Vagina (tissue), 2 donors: ENCODE measurements around the gene DAG1.

Experiments
- POLR2A ChIP-seq, 2 donors: fragments of 450-650 bp; IDR thresholded peaks; one replicate each; pipeline ENCODE4 v1.6.1; 2017; ENCODE audit warnings: antibody characterized with exemption in 2 of 2, mild to moderate bottlenecking in 2 of 2, moderate library complexity in 2 of 2
- TF ChIP-seq, protein P1 (sequence below), 3 experiments: fragments of 450-650 bp in 2 of 3; fragments of 200-600 bp in 1 of 3; sonication (generic) in 1 of 3; IDR thresholded peaks; one replicate each; pipeline ENCODE4 v1.5.1; 2017 to 2019; ENCODE audit warnings: antibody characterized with exemption in 3 of 3, mild to moderate bottlenecking in 2 of 3, moderate library complexity in 2 of 3

DNA sequence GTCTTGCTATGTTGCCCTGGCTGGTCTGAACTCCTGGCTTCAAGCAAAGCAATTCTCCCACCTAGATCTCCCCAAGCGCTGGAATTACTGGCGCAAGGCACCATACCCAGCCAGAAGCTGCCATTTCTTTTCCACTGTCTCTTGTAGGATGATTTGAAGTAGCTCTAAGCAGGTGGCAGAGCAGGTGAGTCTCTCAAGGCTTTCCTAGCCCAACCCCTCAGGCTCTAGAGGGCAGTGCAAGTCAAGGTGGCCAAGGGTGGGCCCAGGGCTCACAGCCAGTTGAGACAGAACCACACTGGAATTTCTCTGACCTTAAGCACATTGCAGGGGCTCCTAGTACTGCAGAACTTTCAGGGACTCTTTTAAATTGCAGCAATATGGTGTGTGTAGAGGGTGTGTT is 15.6 kb upstream of the DAG1 start:
- TF ChIP-seq, protein P1, sequence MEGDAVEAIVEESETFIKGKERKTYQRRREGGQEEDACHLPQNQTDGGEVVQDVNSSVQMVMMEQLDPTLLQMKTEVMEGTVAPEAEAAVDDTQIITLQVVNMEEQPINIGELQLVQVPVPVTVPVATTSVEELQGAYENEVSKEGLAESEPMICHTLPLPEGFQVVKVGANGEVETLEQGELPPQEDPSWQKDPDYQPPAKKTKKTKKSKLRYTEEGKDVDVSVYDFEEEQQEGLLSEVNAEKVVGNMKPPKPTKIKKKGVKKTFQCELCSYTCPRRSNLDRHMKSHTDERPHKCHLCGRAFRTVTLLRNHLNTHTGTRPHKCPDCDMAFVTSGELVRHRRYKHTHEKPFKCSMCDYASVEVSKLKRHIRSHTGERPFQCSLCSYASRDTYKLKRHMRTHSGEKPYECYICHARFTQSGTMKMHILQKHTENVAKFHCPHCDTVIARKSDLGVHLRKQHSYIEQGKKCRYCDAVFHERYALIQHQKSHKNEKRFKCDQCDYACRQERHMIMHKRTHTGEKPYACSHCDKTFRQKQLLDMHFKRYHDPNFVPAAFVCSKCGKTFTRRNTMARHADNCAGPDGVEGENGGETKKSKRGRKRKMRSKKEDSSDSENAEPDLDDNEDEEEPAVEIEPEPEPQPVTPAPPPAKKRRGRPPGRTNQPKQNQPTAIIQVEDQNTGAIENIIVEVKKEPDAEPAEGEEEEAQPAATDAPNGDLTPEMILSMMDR (IDR thresholded peaks at IDR 0.05): no peak
- no peak for TF ChIP-seq POLR2A (IDR thresholded peaks at IDR 0.05)
